BLaER1 (cell line): ENCODE results near the gene PACSIN2.

Source experiments
- H3K27ac ChIP-seq: shearing (Covaris generic); formaldehyde crosslinking; 2 replicates; pipeline ENCODE4 v1.8.1; 2022
- H3K27me3 ChIP-seq: shearing (Covaris generic); formaldehyde crosslinking; 2 replicates; pipeline ENCODE4 v1.8.1; 2022
- H3K36me3 ChIP-seq: shearing (Covaris generic); formaldehyde crosslinking; 2 replicates; pipeline ENCODE4 v1.8.1; 2022
- H3K4me1 ChIP-seq: shearing (Covaris generic); formaldehyde crosslinking; 2 replicates; pipeline ENCODE4 v1.8.1; 2022
- H3K4me2 ChIP-seq: shearing (Covaris generic); formaldehyde crosslinking; 2 replicates; pipeline ENCODE4 v1.8.1; 2022
- H3K4me3 ChIP-seq: shearing (Covaris generic); formaldehyde crosslinking; 2 replicates; pipeline ENCODE4 v1.8.1; 2022
- H3K9ac ChIP-seq: shearing (Covaris generic); formaldehyde crosslinking; 2 replicates; pipeline ENCODE4 v1.8.1; 2022
- H3K9me3 ChIP-seq: shearing (Covaris generic); formaldehyde crosslinking; 2 replicates; pipeline ENCODE4 v1.8.1; 2022
- H4K20me1 ChIP-seq: shearing (Covaris generic); formaldehyde crosslinking; 2 replicates; pipeline ENCODE4 v1.8.1; 2022
- Cebpa-rat ChIP-seq: shearing (Covaris generic); IDR thresholded peaks from 2 replicates; pipeline ENCODE4 v1.8.1; 2022

Gene PACSIN2

GRCh38 chr22:42873356-42873755, 141.6 kb downstream of the PACSIN2 start:
- no peaks in the 10 kb centered on the region for H4K20me1 ChIP-seq
- H3K36me3 ChIP-seq = peaks cover 92% of the 10 kb centered on the region
- no peak overlapping the region for H3K27ac ChIP-seq
- no peaks in the 10 kb centered on the region for H3K9me3 ChIP-seq
- no peak overlapping the region for H3K4me3 ChIP-seq
- H3K9ac ChIP-seq = no peak overlapping the region
- TF ChIP-seq Cebpa-rat = no peak
- H3K4me2 ChIP-seq = no peak overlapping the region
- H3K4me1 ChIP-seq = peaks cover 12% of the 10 kb centered on the region
- no peaks in the 10 kb centered on the region for H3K27me3 ChIP-seq

- no peaks in the 10 kb centered on the region for H4K20me1 ChIP-seq
- peaks cover 87% of the 10 kb centered on the region for H3K36me3 ChIP-seq
These were observed 142.1 kb downstream of the PACSIN2 start for GRCh38 chr22:42872821-42873220.

GRCh38 chr22:42871146-42872050, 143.6 kb downstream of the PACSIN2 start:
- Histone ChIP-seq H3K9me3 (no peaks in the 10 kb centered on the region), H3K27ac (peak overlapping the region; percentile 13; the same call in 1 of the 2 replicates), H3K4me3 (no peak overlapping the region), H3K27me3 (no peaks in the 10 kb centered on the region), H3K4me1 (peaks cover 29% of the 10 kb centered on the region), H3K36me3 (peaks cover 73% of the 10 kb centered on the region), H4K20me1 (no peaks in the 10 kb centered on the region), H3K4me2 (no peak overlapping the region), H3K9ac (no peak overlapping the region)
- no peak for TF ChIP-seq Cebpa-rat

More at GRCh38 chr22:42872821-42873220, 142.1 kb downstream of the PACSIN2 start:
- H3K4me2 ChIP-seq = no peak overlapping the region
- TF ChIP-seq Cebpa-rat = no peak
- H3K9me3 ChIP-seq = no peaks in the 10 kb centered on the region
- H3K27me3 ChIP-seq = no peaks in the 10 kb centered on the region
- no peak overlapping the region for H3K4me3 ChIP-seq
- H3K9ac ChIP-seq = no peak overlapping the region
- peaks cover 18% of the 10 kb centered on the region for H3K4me1 ChIP-seq
- 0 out of 2 replicates have a peak overlapping the region, but pooled peaks have one; percentile 9 for H3K27ac ChIP-seq

GRCh38 chr22:42869888-42870480, 145.0 kb downstream of the PACSIN2 start:
- Histone ChIP-seq H3K27me3 (no peaks in the 10 kb centered on the region), H3K27ac (no peak overlapping the region), H3K4me1 (peaks cover 29% of the 10 kb centered on the region), H3K9ac (no peak overlapping the region), H3K9me3 (no peaks in the 10 kb centered on the region), H4K20me1 (no peaks in the 10 kb centered on the region), H3K36me3 (peaks cover 59% of the 10 kb centered on the region), H3K4me3 (no peak overlapping the region), H3K4me2 (no peak overlapping the region)
- TF ChIP-seq Cebpa-rat = no peak

GRCh38 chr22:42869463-42869862, 145.5 kb downstream of the PACSIN2 start:
- no peak overlapping the region for H3K9ac ChIP-seq
- peak overlapping the region; percentile 52; the same call in 1 of the 2 replicates for H3K27ac ChIP-seq
- no peaks in the 10 kb centered on the region for H3K27me3 ChIP-seq
- H3K4me2 ChIP-seq = no peak overlapping the region
- H3K36me3 ChIP-seq = peaks cover 54% of the 10 kb centered on the region
- H3K4me1 ChIP-seq = peaks cover 29% of the 10 kb centered on the region
- no peak overlapping the region for H3K4me3 ChIP-seq
- no peak for TF ChIP-seq Cebpa-rat
- H3K9me3 ChIP-seq = no peaks in the 10 kb centered on the region
- no peaks in the 10 kb centered on the region for H4K20me1 ChIP-seq

- H3K27me3 ChIP-seq = no peaks in the 10 kb centered on the region
- TF ChIP-seq Cebpa-rat = no peak
- H3K9me3 ChIP-seq = peaks cover 4% of the 10 kb centered on the region; the same call in 1 of the 2 replicates
- no peak overlapping the region for H3K4me3 ChIP-seq
- H3K36me3 ChIP-seq = peaks cover 47% of the 10 kb centered on the region
- peak overlapping the region; percentile 52 for H3K27ac ChIP-seq
- H3K9ac ChIP-seq = no peak overlapping the region
- no peaks in the 10 kb centered on the region for H4K20me1 ChIP-seq
- no peak overlapping the region for H3K4me2 ChIP-seq
- peaks cover 29% of the 10 kb centered on the region for H3K4me1 ChIP-seq
These were observed 146.1 kb downstream of the PACSIN2 start for GRCh38 chr22:42868751-42869251.

- Histone ChIP-seq H3K9ac (no peak overlapping the region), H3K27ac (no peak overlapping the region), H3K9me3 (peaks cover 9% of the 10 kb centered on the region), H3K36me3 (peaks cover 20% of the 10 kb centered on the region), H3K27me3 (no peaks in the 10 kb centered on the region), H3K4me3 (no peak overlapping the region), H3K4me2 (no peak overlapping the region), H4K20me1 (no peaks in the 10 kb centered on the region), H3K4me1 (peaks cover 47% of the 10 kb centered on the region)
- no peak for TF ChIP-seq Cebpa-rat
These were observed 148.8 kb downstream of the PACSIN2 start for GRCh38 chr22:42866100-42866499.

GRCh38 chr22:42865536-42865935, 149.4 kb downstream of the PACSIN2 start:
- no peak overlapping the region for H3K4me2 ChIP-seq
- H4K20me1 ChIP-seq = no peaks in the 10 kb centered on the region
- no peak overlapping the region for H3K9ac ChIP-seq
- H3K27ac ChIP-seq = no peak overlapping the region
- peaks cover 14% of the 10 kb centered on the region for H3K36me3 ChIP-seq
- peaks cover 9% of the 10 kb centered on the region for H3K9me3 ChIP-seq
- TF ChIP-seq Cebpa-rat = no peak
- no peaks in the 10 kb centered on the region for H3K27me3 ChIP-seq
- no peak overlapping the region for H3K4me3 ChIP-seq
- H3K4me1 ChIP-seq = peaks cover 53% of the 10 kb centered on the region

GRCh38 chr22:42863349-42863961, 151.5 kb downstream of the PACSIN2 start:
- peak overlapping the region; percentile 19; the same call in 1 of the 2 replicates for H3K4me2 ChIP-seq
- no peaks in the 10 kb centered on the region for H3K36me3 ChIP-seq
- H3K4me1 ChIP-seq = peaks cover 51% of the 10 kb centered on the region
- H3K4me3 ChIP-seq = no peak overlapping the region
- no peak overlapping the region for H3K9ac ChIP-seq
- no peak for TF ChIP-seq Cebpa-rat
- peaks cover 9% of the 10 kb centered on the region for H3K9me3 ChIP-seq
- no peaks in the 10 kb centered on the region for H4K20me1 ChIP-seq
- no peak overlapping the region for H3K27ac ChIP-seq
- H3K27me3 ChIP-seq = no peaks in the 10 kb centered on the region
